Peyer's patch (tissue), 4 donors: Measurements from ENCODE around the gene LONP2.

Experiments
- POLR2A ChIP-seq, 2 donors: fragments of 450-650 bp; IDR thresholded peaks; one replicate each; pipeline ENCODE4 v1.5.1; 2017; ENCODE audit warnings: antibody characterized with exemption in 2 of 2, mild to moderate bottlenecking in 2 of 2, moderate library complexity in 2 of 2
- TF ChIP-seq, protein P1 (sequence below), 6 experiments: fragments of 450-650 bp in 4 of 6; fragments of 200-600 bp in 2 of 6; sonication (generic) in 1 of 6; IDR thresholded peaks; one replicate each; pipeline ENCODE4 v1.5.1; 2017 to 2019; ENCODE audit warnings: antibody characterized with exemption in 6 of 6, mild to moderate bottlenecking in 3 of 6, moderate library complexity in 1 of 6

DNA sequence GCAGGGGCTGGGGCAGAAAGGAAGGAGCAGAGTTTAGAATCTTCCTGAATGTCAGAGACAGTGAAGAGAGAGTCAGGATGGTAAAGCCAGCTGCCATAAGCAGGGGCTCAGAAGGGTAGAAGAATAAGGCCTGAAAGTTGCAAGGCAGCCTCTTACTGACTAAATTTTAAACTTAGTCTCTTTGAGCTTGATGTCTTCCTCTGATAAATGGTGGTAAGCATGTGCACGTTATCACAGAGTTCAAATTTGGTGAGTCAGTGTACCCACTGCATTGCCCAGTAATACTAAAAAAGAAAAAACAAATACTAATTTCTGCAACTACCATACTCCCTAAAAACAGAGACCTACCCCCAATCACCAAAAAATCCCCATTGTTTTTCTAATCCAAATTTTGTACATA is 96.0 kb downstream of the LONP2 start:
- TF ChIP-seq, protein P1, sequence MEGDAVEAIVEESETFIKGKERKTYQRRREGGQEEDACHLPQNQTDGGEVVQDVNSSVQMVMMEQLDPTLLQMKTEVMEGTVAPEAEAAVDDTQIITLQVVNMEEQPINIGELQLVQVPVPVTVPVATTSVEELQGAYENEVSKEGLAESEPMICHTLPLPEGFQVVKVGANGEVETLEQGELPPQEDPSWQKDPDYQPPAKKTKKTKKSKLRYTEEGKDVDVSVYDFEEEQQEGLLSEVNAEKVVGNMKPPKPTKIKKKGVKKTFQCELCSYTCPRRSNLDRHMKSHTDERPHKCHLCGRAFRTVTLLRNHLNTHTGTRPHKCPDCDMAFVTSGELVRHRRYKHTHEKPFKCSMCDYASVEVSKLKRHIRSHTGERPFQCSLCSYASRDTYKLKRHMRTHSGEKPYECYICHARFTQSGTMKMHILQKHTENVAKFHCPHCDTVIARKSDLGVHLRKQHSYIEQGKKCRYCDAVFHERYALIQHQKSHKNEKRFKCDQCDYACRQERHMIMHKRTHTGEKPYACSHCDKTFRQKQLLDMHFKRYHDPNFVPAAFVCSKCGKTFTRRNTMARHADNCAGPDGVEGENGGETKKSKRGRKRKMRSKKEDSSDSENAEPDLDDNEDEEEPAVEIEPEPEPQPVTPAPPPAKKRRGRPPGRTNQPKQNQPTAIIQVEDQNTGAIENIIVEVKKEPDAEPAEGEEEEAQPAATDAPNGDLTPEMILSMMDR (IDR thresholded peaks at IDR 0.05), result no peak
- TF ChIP-seq POLR2A (IDR thresholded peaks at IDR 0.05), result no peak
